GM12874 (cell line): ENCODE measurements around the gene CAMSAP1.

ENCODE experiments used
- TF ChIP-seq, protein P1 (sequence below): IDR thresholded peaks from 2 replicates; pipeline ENCODE4 v1.5.1; 2011; ENCODE audit warnings: low read depth, mild to moderate bottlenecking, control low read depth, low read length, moderate library complexity; ENCODE audit not compliant: insufficient read depth

Gene CAMSAP1

DNA sequence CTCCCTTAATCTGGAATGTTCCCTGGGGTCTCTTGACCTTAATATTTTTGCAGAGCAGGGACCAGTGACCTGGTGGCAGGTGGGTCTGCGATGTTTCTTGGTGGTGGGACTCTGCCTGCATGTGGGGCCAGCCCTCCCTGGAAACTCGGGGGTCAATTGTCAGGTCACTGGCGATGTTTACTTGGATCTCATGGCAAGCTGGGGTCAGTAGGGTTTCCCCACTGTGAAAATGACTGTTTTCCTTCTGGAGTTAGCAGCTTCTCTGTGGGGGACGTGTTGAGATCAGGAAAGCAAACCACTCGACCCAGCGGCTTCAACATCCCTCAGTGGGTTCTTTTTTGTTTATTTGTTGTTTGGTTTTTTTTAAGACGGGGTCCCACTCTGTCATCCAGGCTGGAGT lies 131.4 kb downstream of the CAMSAP1 start:
- TF ChIP-seq, protein P1, sequence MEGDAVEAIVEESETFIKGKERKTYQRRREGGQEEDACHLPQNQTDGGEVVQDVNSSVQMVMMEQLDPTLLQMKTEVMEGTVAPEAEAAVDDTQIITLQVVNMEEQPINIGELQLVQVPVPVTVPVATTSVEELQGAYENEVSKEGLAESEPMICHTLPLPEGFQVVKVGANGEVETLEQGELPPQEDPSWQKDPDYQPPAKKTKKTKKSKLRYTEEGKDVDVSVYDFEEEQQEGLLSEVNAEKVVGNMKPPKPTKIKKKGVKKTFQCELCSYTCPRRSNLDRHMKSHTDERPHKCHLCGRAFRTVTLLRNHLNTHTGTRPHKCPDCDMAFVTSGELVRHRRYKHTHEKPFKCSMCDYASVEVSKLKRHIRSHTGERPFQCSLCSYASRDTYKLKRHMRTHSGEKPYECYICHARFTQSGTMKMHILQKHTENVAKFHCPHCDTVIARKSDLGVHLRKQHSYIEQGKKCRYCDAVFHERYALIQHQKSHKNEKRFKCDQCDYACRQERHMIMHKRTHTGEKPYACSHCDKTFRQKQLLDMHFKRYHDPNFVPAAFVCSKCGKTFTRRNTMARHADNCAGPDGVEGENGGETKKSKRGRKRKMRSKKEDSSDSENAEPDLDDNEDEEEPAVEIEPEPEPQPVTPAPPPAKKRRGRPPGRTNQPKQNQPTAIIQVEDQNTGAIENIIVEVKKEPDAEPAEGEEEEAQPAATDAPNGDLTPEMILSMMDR, result no peak

DNA sequence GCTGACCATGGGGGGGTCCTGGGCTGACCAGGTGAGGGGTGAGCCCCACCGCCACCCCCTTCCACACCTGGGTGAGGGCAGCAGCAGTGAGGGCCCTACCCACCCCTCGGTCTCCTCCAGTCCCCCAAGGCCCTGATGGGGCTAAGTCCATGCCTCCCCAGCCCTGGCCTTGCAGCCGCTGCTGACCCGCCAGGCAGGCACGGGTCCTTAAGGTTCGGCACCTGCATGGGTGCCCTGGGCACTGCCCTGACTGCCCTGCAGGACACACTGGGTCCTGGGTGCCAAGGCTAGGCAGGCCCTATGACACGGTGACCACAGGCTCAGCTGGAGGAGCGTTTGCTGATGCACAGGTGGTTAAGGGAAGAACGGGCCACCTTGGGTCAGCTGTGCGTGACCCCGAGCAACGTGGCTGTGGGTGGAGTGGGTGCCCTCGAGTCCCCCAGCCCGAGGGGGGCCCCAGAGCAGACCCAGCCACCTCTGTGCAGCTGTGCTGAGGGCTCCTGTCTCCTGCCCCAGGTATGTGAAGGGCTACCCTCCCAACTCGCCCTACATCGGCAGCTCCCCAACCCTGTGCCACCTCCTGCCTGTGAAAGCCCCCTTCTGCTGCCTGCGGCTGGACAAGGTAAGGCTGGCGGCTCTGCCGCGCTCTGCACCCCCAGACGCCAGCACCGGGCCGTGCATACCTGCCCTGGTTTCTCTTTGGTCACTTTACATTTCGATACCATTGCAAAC lies 132.4 kb downstream of the CAMSAP1 start:
- TF ChIP-seq, protein P1, result no peak

DNA sequence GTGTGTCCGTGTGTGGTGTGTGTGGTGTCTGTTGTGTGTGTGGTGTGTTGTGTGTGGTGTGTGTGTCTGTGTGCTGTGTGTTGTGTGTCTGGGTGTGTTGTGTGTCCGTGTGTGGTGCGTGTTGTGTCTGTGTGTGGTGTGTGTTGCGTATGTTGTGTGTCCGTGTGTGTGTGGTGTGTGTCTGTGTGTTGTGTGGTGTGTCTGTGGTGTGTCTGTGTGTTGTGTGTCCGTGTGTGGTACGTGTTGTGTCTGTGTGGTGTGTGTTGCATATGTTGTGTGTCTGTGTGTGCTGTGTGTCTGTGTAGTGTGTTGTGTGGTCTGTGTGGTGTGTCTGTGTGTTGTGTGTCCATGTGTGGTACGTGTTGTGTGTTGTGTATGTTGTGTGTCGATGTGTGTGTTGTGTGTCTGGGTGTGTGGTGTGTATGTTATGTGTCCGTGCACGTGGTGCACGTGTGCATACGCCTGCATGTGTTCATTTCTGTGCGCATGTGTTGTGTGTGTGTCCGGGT lies 133.1 kb downstream of the CAMSAP1 start:
- TF ChIP-seq, protein P1, result no peak

DNA sequence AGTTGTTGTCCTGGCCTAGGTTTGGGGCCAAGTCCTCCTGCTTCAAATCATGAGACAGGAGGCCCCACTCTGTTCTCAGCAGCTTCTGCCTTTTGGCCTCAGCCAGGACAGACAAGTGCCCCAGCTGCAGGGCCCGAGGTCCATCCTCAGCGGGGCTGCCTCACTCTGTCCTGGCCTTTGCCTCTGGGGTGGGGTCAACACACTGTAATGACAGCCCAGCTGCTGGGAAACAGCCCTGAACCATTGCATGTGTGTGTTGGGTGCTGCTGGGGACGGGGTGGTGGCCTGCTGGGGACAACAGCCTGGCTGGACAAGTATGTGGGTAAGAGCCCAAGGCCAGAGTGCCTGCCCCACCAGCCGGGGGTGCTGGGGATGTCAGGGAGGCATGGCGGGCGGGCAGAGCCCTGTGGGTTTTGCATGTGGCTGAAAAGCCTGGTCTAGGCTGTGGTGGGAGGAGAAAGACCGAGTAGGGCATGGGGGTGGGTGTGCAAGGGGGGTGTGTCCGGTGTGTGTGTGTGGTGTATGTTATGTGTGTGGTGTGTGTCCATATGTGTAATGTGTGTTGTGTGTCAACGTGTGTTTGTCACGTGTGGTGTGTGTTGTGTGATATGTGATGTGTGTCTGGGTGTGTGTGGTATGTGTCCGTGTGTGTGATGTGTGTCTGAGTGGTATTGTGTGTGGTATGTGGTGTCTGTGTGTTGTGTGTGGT lies 133.7 kb downstream of the CAMSAP1 start:
- TF ChIP-seq, protein P1, result no peak

DNA sequence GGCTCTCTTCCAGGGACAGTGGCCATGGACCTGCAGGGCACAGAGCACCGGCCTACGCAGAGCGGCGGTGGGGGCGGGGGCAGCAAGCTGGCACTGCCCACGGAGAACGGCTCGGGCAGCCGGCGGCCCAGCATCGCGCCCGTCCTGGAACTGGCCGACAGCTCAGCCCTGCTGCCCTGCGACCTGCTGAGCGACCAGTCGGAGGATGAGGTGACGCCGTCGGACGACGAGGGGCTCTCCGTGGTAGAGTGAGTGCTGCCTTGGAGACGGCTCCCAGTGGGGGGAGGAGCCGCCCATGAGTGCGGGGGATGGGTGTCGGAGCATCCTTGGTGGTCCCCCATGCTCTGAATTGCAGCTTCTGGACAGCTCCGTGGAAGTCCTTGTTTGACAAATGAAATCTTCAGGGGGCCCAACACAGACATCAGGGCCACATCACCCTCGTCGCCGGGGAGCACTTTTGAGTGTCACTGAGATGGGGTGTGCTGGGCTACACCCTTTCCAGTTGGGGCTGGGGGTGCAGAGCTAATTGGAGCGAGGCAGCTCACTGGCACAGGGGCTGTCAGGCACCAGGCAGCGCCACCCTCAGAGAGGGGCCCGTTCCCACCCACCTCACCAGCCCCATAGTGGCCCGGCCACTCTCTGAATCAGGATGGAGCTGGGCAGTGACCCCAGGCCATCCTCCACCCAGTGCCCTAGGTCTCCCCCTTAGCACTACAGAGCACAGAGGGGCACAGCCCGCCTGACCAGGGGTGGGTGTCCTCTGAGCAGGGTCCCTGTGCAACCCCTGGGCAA lies 134.4 kb downstream of the CAMSAP1 start:
- TF ChIP-seq, protein P1, result no peak

DNA sequence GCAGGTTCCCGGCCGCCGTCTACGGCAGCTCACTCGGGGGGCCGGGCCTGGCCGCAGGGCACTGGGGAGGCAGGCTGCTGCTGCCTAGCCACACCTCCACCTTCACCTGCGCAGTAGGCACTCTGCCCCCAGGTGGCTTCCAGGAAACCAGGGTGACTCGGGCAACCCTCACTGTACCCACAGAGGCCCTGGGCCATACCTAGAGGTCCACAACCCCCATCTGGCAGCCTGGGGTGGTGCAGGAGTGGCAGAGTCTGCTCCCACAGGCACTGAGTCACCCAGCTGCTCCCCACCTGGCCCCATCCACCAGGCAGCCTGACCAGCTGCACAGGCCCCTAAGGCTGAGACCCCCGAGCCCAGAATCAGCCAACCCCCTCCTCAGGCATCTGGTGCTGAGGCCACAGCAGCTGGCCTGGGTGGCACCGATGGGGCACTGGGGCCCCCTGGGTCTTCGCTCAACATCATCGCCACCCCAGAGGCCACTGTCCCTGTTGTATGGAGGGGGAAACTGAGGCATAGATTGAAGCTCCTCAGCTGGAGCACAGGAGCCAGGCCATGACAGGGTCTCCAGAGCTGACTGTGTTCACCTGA lies 135.2 kb downstream of the CAMSAP1 start:
- TF ChIP-seq, protein P1, result no peak
